ENCODE results near the gene AKT3.
"Not testable (repeated sequence)": the region's sequence is repeated elsewhere in the genome, so short reads cannot be mapped to it uniquely, and the experiment has no call there.

GRCh38 chr1:243649530-243649929 is 200.5 kb downstream of the AKT3 start:
- TF ChIP-seq CTCF (conservative IDR thresholded peaks at IDR 0.05; ENCODE audit: low read length); EZH2phosphoT487 (IDR thresholded peaks at IDR 0.05; ENCODE audit: borderline replicate concordance): not testable (repeated sequence)
